Neutrophil (primary cell): Measurements from ENCODE around the gene PLBD2.

ENCODE experiments used
- H3K27ac ChIP-seq: fragments of 200-600 bp; sonication (generic); 2 replicates; pipeline ENCODE4 v1.5.1; 2016; ENCODE audit warnings: mild to moderate bottlenecking, moderate library complexity
- H3K27me3 ChIP-seq: fragments of 200-600 bp; sonication (generic); 2 replicates; pipeline ENCODE4 v1.6.0; 2016; ENCODE audit warnings: mild to moderate bottlenecking
- H3K36me3 ChIP-seq: fragments of 200-600 bp; sonication (generic); 2 replicates; pipeline ENCODE4 v1.5.1; 2017
- H3K4me1 ChIP-seq, 2 experiments: fragments of 200-600 bp in 1 of 2; sonication (generic) in 1 of 2; 1 replicate in 1 of 2; 2 replicates in 1 of 2; pipeline versions ENCODE4 v1.5.1 to v1.6.1; 2013 to 2016; ENCODE audit warnings: low read depth in 1 of 2, low read length in 1 of 2, mild to moderate bottlenecking in 1 of 2, moderate library complexity in 1 of 2; ENCODE audit not compliant: control insufficient read depth in 1 of 2, insufficient read depth in 1 of 2
- H3K4me3 ChIP-seq, 2 experiments: fragments of 200-600 bp in 1 of 2; sonication (generic) in 1 of 2; 1 replicate in 1 of 2; 2 replicates in 1 of 2; pipeline ENCODE4 v1.5.1; 2013 to 2016; ENCODE audit warnings: low read depth in 1 of 2, low read length in 1 of 2, mild to moderate bottlenecking in 1 of 2, moderate library complexity in 1 of 2
- H3K9me3 ChIP-seq: fragments of 200-600 bp; sonication (generic); 2 replicates; pipeline ENCODE4 v1.5.1; 2016
- CTCF ChIP-seq: fragments of 200-600 bp; sonication (generic); IDR thresholded peaks from 2 replicates; pipeline ENCODE4 v1.5.1; 2016; ENCODE audit warnings: antibody characterized with exemption

Gene PLBD2

DNA sequence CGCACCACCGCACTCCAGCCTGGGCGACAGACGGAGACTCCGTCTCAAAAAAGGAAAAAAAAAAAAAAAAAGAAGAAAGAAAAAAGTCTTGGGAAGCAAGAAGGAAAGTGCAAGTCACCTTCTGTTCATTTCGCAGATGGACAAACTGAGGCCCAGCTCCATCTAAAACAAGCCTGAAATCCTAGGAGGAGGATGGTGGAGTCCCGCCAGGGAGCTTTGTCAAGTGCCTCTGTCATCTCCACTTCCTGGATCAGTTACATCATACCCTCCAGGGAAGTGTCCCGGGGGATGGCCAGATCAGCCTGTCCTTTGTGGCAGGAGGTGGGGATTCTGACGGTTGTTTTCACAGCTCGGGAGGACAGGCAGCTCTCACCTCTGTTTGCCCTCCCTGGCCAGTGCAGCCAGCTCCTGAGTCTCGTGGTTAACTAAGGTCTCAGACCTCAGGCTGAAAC is 55.1 kb downstream of the PLBD2 start:
- no peak for TF ChIP-seq CTCF
- Histone ChIP-seq H3K9me3 (no peaks in the 10 kb centered on the region), H3K36me3 (no peaks in the 10 kb centered on the region), H3K4me1 (no peaks in the 10 kb centered on the region), H3K27ac (no peak overlapping the region), H3K27me3 (no peaks in the 10 kb centered on the region), H3K4me3 (no peak overlapping the region)

DNA sequence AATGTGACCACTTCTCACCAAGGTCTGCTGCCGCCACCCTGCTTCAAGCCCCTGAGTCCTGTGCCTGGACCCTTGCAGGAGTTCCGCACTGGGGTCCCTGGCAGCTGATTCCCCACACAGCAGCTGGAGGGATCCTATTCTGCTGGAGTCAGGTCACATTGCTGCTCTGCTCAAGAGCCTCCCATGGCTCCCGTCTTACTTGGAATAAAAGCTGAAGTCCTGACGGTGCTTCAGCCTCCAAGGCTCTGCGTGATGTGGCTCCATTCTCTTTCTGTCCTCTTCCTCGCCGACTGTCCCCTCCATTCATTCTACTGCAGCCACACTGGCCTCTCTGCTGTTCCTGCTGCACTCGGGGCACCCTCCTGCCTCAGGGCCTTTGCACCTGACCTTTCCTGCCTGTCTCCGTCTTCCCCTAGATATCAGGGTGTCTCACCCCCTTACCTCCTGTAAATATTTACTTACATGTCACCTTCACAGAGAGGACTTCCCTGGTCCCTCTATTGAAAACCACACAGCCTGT is 56.2 kb downstream of the PLBD2 start:
- Histone ChIP-seq H3K4me3 (no peak overlapping the region), H3K9me3 (no peaks in the 10 kb centered on the region), H3K4me1 (no peaks in the 10 kb centered on the region), H3K36me3 (no peaks in the 10 kb centered on the region), H3K27ac (no peak overlapping the region), H3K27me3 (no peaks in the 10 kb centered on the region)
- no peak for TF ChIP-seq CTCF

DNA sequence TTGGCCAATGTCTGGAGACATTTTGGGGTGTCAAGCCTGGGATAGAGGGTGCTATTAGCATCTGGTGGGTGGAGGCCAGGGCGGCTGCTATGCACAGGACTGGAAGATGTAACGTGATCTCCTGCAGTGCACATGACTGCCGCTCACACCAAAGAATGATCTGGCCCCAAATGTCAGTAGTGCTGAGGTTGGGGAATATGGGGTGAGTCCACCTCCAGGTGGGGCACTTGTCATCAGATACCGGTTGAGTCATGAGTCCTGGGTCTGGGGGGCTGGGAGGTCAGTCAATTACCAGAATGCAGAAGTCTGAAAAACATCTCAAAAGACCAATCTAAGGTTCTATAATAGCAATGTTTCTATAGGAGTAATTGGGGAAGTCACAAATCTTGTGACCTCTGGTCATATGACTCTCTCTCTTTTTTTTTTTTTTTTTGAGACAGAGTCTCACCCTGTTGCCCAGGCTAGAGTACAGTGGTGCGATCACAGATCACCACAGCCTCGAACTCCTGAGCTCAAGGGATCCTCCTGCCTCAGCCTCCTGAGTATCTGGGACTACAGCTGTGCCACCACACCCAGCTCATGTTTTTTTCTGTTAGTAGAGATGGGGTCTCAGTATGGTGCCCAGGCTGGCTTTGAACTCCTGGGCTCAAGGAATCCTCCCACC is 57.8 kb downstream of the PLBD2 start:
- Histone ChIP-seq H3K9me3 (no peaks in the 10 kb centered on the region), H3K27me3 (no peaks in the 10 kb centered on the region), H3K4me1 (no peaks in the 10 kb centered on the region), H3K36me3 (no peaks in the 10 kb centered on the region), H3K27ac (no peak overlapping the region), H3K4me3 (no peak overlapping the region)
- no peak for TF ChIP-seq CTCF

DNA sequence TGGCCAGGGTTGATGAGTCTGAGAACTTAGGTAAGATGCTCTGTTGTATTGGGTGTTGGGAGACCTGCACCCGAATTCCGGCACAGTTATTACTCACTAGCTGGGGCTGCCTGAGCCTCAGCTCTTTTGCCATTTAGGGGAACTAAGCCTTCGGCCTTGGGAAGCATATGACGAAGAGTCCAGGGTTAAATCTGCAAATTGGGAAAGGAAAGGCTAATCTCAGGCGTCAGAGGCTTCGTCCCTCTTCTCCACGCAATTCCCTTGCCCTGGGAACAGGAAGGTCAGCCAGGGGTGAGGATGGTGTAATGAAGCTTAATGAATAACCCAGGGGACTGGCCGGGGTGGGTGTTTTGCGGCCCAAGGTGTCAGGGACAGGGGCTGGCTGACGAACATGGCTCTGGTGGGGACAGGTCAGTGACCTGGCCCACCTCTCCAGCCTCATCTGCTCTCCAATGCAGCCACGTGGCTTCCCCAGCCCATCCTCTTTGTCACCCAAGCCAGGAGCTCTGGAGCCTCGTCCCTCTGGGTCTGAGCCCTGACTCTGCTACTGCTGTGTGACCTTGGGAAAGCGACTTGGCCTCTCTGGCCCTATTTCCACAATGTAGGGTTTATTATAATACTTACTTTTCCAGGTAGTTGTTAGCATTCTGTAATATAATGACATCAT is 60.0 kb downstream of the PLBD2 start:
- Histone ChIP-seq H3K36me3 (no peaks in the 10 kb centered on the region), H3K4me1 (peaks cover 9 to 16% of the 10 kb centered on the region in 2 experiments), H3K27me3 (no peaks in the 10 kb centered on the region), H3K27ac (no peak overlapping the region), H3K4me3 (no peak overlapping the region), H3K9me3 (no peaks in the 10 kb centered on the region)
- TF ChIP-seq CTCF = no peak

DNA sequence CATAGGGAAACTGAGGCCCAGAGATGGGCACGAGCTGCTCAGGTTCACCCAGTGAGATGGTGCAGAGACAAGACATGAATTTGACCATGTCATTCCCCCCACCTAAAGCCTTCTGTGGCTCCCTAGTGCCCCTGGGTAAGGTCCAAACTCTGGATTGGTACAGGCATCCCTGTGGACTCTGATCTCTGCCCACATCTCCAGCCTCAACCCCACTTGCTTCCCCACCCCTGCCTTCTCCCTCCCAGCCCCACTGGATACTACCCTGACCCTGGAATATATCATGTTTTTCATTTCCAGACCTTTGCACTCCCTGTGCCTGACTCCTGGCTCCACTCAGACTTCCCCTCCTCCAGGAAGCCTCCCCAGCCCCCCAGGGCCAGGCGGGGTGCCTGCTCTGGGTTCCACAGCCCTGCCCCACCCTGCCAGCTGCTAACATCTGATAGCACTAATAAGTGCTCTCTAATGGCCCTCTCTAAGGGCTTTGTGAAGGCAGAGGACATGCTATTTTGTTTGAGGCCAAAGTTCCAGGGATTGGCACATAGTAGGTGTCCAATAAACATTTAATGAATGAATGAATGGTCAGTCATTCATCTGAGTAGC is 62.7 kb downstream of the PLBD2 start:
- no peak for TF ChIP-seq CTCF
- Histone ChIP-seq H3K9me3 (no peaks in the 10 kb centered on the region), H3K4me1 (peaks cover 9 to 16% of the 10 kb centered on the region in 2 experiments), H3K27ac (no peak overlapping the region), H3K36me3 (no peaks in the 10 kb centered on the region), H3K4me3 (no peak overlapping the region), H3K27me3 (peaks cover 7% of the 10 kb centered on the region)
